ENCODE results near the gene UACA. TPM values are rescaled to one million over a fixed set of nuclear protein-coding genes. Genes with fewer than 3 reads are reported as not detected.

Gene UACA
- total RNA-seq (2021), result 36.1 and 38.0 TPM in 2 replicates
- long read RNA-seq, partial matches to known transcripts, result 215 of 242 reads
- long read RNA-seq, other reads (novel, unspliced or antisense), result 27 of 242 reads

DNA sequence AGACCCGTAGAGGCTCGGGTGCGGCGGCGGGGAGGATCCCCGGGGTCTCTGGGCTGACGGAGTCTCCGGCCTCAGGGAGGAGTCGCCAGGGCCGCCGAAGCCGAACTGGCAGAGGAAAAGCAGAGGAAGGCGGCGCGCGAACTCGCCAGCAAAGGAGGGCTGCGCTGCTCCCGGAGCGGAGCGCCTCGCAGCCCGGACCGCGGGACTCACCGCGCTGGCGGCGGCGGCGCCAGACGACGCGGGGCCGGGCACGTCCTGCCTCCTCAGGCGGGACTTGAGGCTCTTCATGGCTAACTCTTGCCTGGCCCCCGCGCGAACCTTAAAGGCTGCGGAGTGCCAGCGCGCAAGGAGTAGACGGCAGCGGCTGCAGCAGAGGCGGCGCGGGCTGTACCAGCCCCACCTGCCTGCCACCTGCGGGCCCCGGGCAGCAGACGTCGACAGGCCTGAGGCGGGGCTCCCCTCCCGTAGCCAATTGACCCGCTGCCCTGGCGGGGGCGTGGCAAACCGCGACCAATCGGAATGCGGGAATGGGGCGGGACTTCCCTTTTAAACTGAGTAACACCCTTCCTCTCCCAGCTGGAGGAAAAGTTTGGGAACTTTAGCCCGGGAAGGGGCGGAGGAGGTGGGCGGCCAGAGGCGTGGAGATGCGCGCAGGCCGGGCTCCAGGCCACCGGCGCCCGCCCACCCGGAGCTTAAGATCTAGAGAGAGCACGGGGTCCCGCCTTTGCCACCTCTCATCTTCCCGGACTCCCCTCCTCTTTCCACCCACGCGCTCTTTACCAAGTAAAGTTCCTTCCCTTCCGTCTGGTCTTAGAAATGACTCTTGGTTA, at the start of gene UACA:
Gene UACA (minus strand): TSS at position 439 of the 830 bp plus-strand sequence. CDS start 151 bp downstream, at position 288.
- no peak within 1 kb of the TSS for H3K4ac ChIP-seq (ENCODE audit: low read depth, low read length)
- H3K79me1 ChIP-seq (ENCODE audit: insufficient read depth, low read depth, low read length, poor library complexity, severe bottlenecking), result no peaks in the 10 kb centered on the region
- no peaks in the 10 kb centered on the region for H3K27me3 ChIP-seq (ENCODE audit: insufficient read depth, low read length)
- Mint-ChIP-seq H3K4me3 (peak within 1 kb of the TSS; percentile 89 to 91), H3K9me3 (no peaks in the 10 kb centered on the region), H3K27me3 (ENCODE audit: low read depth) (no peaks in the 10 kb centered on the region), H3K27ac (peak within 1 kb of the TSS; percentile 7 to 90 (median 87); a peak in 6 of 7 replicates), H3K4me1 (peaks cover 32 to 37% of the 10 kb centered on the region in 2 experiments), H3K36me3 (ENCODE audit: insufficient read depth in 1 of 3, low read depth in 3 of 3) (no peaks in the 10 kb centered on the region)
- peak; percentile 99 for DNase-seq
- no peak within 1 kb of the TSS for H3T11ph ChIP-seq (ENCODE audit: low read length)
- H3K14ac ChIP-seq (ENCODE audit: insufficient read depth, low read length), result peak within 1 kb of the TSS; percentile 75
- peak within 1 kb of the TSS; percentile 17 for H3K27ac ChIP-seq (ENCODE audit: insufficient read length, low read depth, low read length)
- peak within 1 kb of the TSS; percentile 89 for H2AFZ ChIP-seq (ENCODE audit: low read length)
- peak within 1 kb of the TSS; percentile 64 for H3K9ac ChIP-seq (ENCODE audit: extremely low read depth, insufficient read length, low read length)
- H4K20me1 ChIP-seq (ENCODE audit: control insufficient read depth, insufficient read depth, insufficient read length), result no peaks in the 10 kb centered on the region
- H3K79me2 ChIP-seq (ENCODE audit: insufficient read depth, low read length), result no peaks in the 10 kb centered on the region
- no peak within 1 kb of the TSS for H3K18ac ChIP-seq (ENCODE audit: insufficient read length, low read depth, low read length)
- peak within 1 kb of the TSS; percentile 97 for H3K4me2 ChIP-seq (ENCODE audit: insufficient read depth, insufficient read length, low read length)
- peak within 1 kb of the TSS; percentile 51 for H2BK120ac ChIP-seq (ENCODE audit: low read depth, low read length, poor library complexity, severe bottlenecking)
- TF ChIP-seq, protein P1, sequence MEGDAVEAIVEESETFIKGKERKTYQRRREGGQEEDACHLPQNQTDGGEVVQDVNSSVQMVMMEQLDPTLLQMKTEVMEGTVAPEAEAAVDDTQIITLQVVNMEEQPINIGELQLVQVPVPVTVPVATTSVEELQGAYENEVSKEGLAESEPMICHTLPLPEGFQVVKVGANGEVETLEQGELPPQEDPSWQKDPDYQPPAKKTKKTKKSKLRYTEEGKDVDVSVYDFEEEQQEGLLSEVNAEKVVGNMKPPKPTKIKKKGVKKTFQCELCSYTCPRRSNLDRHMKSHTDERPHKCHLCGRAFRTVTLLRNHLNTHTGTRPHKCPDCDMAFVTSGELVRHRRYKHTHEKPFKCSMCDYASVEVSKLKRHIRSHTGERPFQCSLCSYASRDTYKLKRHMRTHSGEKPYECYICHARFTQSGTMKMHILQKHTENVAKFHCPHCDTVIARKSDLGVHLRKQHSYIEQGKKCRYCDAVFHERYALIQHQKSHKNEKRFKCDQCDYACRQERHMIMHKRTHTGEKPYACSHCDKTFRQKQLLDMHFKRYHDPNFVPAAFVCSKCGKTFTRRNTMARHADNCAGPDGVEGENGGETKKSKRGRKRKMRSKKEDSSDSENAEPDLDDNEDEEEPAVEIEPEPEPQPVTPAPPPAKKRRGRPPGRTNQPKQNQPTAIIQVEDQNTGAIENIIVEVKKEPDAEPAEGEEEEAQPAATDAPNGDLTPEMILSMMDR (conservative IDR thresholded peaks at IDR 0.05), result no peak
- H3K23me2 ChIP-seq (ENCODE audit: insufficient read length, low read depth, low read length, poor library complexity, severe bottlenecking), result no peaks in the 10 kb centered on the region
- H4K91ac ChIP-seq (ENCODE audit: insufficient read length, low read depth, low read length), result no peak within 1 kb of the TSS
- no peak within 1 kb of the TSS for H2BK20ac ChIP-seq (ENCODE audit: low read depth, low read length, poor library complexity, severe bottlenecking)
- H4K5ac ChIP-seq (ENCODE audit: insufficient read length, low read depth, low read length), result no peak within 1 kb of the TSS
- no peak within 1 kb of the TSS for H4K8ac ChIP-seq (replicated peaks; ENCODE audit: insufficient read length, low read depth, low read length)
- no CpG with 5 or more reads among the region's 79 CpGs for WGBS (ENCODE audit: extremely low coverage, insufficient read length, low lambda C conversion rate)
- no peak within 1 kb of the TSS for H2BK12ac ChIP-seq (ENCODE audit: insufficient read length, low read depth, low read length)
- no peak within 1 kb of the TSS for H3K23ac ChIP-seq (ENCODE audit: insufficient read length, low read depth, low read length)
- no peak within 1 kb of the TSS for H2AK5ac ChIP-seq (ENCODE audit: insufficient read length, low read length)
- no peak within 1 kb of the TSS for H2BK15ac ChIP-seq (ENCODE audit: low read depth, low read length)
- H3K56ac ChIP-seq (ENCODE audit: insufficient read length, low read depth, low read length), result no peak within 1 kb of the TSS
- H3K9me3 ChIP-seq (ENCODE audit: control insufficient read depth, low read depth, low read length), result no peaks in the 10 kb centered on the region
- no peaks in the 10 kb centered on the region for H3K4me1 ChIP-seq (ENCODE audit: insufficient read depth, low read length)
- no peak within 1 kb of the TSS for H2BK5ac ChIP-seq (ENCODE audit: insufficient read length, low read length)

All from H9 (cell line).